DND-41 (cell line): Measurements from ENCODE around the gene BCCIP.

ENCODE experiments used
- EZH2 ChIP-seq: IDR thresholded peaks from 3 replicates; pipeline ENCODE4 v1.6.1; 2012; ENCODE audit warnings: borderline replicate concordance, low read depth, mild to moderate bottlenecking, moderate library complexity, low read length, inconsistent platforms; ENCODE audit not compliant: severe bottlenecking
- TF ChIP-seq, protein P1 (sequence below): IDR thresholded peaks from 2 replicates; pipeline ENCODE4 v1.5.1; 2012; ENCODE audit warnings: borderline replicate concordance, low read length, moderate library complexity, mild to moderate bottlenecking; ENCODE audit not compliant: poor library complexity, severe bottlenecking; ENCODE audit errors: extremely low read depth

DNA sequence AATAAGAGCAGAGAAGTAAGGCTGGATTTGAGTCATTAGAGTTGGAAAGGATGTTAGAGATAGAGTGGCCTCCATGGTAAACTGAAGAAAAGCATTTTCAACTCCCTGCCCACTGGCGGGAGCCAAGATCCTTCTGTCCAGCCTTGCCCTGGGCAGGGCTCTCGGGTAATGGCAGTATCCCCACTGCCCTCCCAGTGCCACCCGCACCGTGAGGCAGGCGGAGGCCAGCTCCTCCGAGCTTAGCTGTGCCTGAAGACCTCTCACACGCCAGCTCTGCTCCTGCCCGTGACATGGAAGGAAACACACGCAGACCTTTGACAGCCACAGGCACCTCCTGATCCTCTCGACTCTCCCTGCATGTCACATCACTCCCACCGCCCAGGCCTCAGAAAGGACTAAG is 22.3 kb downstream of the BCCIP start:
- TF ChIP-seq, protein P1, sequence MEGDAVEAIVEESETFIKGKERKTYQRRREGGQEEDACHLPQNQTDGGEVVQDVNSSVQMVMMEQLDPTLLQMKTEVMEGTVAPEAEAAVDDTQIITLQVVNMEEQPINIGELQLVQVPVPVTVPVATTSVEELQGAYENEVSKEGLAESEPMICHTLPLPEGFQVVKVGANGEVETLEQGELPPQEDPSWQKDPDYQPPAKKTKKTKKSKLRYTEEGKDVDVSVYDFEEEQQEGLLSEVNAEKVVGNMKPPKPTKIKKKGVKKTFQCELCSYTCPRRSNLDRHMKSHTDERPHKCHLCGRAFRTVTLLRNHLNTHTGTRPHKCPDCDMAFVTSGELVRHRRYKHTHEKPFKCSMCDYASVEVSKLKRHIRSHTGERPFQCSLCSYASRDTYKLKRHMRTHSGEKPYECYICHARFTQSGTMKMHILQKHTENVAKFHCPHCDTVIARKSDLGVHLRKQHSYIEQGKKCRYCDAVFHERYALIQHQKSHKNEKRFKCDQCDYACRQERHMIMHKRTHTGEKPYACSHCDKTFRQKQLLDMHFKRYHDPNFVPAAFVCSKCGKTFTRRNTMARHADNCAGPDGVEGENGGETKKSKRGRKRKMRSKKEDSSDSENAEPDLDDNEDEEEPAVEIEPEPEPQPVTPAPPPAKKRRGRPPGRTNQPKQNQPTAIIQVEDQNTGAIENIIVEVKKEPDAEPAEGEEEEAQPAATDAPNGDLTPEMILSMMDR = no peak
- TF ChIP-seq EZH2 = no peak
